Keratinocyte (primary cell): Measurements from ENCODE around the gene PAPSS2.

Source experiments
- CTCF ChIP-seq, 3 experiments: IDR thresholded peaks in 1 of 3; conservative IDR thresholded peaks in 1 of 3; optimal IDR thresholded peaks in 1 of 3; 2 replicates in 2 of 3; 3 replicates in 1 of 3; pipeline versions ENCODE3 to v1.5.1; 2011; ENCODE audit warnings: low read length in 3 of 3, mild to moderate bottlenecking in 3 of 3, moderate library complexity in 2 of 3, control low read depth in 1 of 3, inconsistent platforms in 1 of 3; ENCODE audit not compliant: insufficient read depth in 2 of 3; ENCODE audit errors: extremely low read depth in 1 of 3
- EZH2 ChIP-seq: IDR thresholded peaks from one replicate; pipeline ENCODE4 v1.6.1; 2012; ENCODE audit warnings: inconsistent platforms, mild to moderate bottlenecking, low read length, moderate library complexity

- TF ChIP-seq CTCF (optimal IDR thresholded peaks at IDR 0.05 in 1 of 3, IDR thresholded peaks at IDR 0.05 in 1 of 3, conservative IDR thresholded peaks at IDR 0.05 in 1 of 3; ENCODE audit: extremely low read depth in 1 of 3, insufficient read depth in 2 of 3, low read length in 3 of 3), result no peak
- TF ChIP-seq EZH2, result no peak
These were observed 98.0 kb downstream of the PAPSS2 start for GRCh38 chr10:87757685-87758084.
